Activated T-helper 1 cell treated with anti-CD3 and anti-CD28 coated beads, Interleukin-2, amount 50 U/mL, for 16 hours (primary cell): Measurements from ENCODE around the gene LRR1.
"Not testable (repeated sequence)": the region's sequence is repeated elsewhere in the genome, so short reads cannot be mapped to it uniquely, and the experiment has no call there.

Experiments
- DNase-seq, 2 donors: peaks; one replicate each; pipeline ENCODE4 v3.0.0-alpha.2; 2020; ENCODE audit warnings: low read depth in 1 of 2, low spot score in 1 of 2

The LRR1 gene

DNA sequence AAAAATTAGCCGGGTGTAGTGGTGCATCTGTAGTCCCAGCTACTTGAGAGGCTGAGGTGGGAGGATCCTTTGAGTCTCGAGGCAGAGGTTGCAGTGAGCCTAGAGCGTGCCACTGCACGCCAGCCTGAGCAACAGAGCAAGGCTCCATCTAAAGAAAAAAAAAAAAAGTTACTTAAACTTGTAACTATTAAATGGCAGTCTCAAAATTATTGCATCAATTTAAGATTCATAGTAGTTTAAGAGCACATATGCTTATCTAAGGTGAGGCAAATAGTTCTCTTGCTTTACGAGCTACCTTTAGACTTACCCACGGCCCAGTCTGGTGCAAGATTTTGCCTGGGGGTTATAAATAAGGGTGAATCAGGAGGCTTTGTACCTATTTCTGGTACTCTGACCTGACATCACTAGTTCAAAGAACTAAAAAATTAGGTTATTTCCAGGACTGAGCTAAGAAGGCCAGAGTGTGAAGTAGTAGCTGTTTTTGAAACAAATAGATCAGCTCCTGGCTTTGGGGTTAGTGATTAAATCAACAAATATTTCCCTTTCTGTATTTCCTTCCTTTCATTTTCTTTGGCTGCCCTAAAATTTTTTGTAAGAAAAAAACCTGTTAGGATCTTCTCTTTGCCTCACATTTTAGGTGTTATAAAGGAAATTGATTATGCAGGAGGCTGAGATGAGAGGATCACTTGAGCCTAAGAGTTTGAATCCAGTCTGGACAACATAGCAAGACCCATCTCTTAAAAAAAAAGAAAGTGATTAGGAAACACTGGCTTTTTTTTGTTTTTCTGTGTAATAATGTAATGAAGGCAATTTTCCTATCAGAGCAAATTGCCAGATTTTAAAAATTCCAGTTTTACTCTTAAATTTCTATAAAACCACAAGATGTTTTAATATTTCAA lies 25.4 kb downstream of the LRR1 start:
- no peak for DNase-seq

DNA sequence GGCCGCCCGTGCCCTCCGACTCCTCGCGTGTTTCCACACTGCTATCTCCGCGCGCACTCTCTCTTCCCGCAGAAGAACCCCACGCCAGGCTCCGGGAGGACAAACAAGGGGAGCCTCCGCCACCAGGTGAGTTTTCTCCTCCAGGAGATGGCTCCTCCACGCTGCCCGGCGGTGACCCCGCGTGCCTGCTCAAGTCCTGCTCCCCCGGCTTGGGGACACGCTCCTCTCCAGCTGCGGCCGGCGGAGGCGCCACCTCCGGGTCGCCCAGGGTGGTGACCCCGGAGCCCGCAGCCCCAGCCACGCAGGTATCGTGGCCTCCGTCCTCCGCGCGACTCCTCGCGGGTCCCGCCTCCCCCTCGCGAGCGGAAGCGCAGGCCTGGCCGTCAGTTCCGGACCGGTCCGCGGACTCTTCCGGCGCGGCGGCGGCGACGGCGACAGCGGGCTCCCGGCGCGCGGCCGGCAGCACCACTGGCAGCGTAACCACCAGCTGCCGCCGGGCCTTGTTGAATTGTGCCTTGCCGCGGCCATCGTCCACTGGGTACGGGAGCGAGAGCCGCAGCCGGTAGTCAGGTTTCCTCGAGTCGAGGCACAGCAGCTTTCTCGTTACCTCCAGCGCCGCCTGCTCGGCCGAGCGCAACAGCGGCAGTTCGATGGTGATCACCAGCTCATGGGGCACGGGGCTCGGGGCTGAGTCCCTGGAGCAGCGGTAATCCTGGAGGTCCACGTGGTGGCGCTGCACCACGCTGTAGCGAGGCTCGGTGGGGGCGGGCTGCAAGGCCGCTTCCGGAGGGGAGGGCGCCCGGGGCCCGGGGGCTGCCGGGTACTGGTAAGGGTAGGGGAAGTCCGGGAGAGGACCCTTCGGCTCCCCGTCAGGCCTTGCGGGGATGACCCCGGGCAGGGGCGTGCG lies 35.2 kb downstream of the LRR1 start:
- peak; percentile 84 to 92 for DNase-seq

DNA sequence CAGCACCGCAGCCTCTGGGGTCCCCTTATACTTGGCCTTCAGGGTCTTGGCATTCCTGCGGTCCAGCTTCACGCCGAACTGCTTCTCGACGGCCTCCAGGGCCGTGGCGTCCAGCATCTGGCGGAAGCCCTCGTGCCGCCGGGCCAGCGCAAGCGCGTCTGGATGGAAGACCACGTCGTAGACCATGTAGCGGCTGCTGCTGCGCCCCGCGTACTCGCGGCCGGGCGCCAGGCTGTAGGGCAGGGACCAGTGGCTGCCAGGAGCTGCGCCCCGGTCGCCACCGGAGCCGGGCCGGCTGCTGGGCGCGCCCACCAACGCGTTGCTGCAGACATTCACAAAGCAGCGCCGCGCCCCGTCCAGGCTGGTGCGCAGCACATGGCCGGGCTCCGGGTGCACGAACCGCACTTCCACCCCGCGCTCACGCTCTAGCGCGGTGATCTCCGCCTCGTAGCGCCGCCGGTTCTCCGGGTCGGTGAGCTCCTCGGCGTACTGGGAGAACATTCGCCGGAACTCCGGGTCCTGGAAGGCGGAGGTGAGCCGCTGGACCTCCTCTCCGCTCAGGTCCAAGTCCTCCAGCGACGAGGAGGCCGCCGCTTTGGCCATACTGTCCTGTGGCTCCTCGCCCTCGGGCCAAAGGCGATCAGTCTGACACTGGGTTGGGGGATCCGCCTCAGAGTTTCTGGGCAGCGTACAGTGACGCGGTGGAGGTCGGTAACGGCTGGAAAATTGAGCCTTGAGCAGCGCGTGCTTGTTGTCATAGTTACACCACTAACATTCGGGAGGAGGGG lies 36.0 kb downstream of the LRR1 start, which contains the start of gene DNAAF2:
Gene DNAAF2, minus strand, starts transcription at position 698 of the 788 bp plus-strand sequence. Its CDS starts 95 bp downstream, at position 603.
- peak; percentile 40 to 45 for DNase-seq

DNA sequence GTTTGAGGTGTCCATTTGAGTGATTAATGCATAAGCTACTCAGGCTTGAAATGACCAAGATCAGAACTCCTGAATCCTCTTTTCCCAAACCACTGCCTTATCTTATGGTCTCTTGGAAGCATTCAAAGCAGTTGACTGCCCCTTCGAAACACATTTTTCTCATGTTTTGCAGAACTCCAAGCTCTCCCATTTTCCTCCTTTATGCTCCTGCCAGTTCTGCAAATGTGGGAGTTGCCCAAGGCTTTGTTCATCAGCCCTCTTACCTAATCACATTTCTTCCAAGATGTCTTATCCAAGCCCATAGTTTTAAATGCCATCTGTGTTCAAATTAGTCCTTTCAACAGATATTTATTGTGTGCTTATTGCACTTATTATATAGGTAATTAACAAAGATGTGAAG lies 38.1 kb downstream of the LRR1 start:
- DNase-seq, result no peak

DNA sequence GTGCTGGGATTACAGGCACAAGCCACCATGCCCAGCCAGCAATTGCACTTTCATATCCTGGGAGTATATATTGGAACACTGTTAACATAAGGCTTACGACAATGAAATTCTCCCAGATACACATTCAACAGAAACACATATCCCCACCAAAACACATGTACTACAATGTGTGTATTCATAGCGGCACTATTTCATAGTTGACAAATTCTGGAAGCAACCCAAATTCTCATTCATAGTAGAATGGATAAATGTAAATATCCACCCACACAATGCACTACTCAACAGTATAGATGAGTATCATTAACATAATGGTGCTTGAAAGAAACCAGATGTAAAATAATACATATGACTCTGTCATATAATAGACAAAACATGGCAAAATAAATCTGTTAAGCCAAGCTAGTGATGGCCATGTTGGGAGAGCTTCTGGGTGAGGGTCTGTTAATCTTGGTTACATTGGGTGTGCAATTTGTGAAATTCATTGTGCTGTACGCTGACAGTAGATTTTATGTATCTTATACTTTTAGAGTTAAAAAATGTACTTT lies 38.9 kb downstream of the LRR1 start:
- no peak for DNase-seq

DNA sequence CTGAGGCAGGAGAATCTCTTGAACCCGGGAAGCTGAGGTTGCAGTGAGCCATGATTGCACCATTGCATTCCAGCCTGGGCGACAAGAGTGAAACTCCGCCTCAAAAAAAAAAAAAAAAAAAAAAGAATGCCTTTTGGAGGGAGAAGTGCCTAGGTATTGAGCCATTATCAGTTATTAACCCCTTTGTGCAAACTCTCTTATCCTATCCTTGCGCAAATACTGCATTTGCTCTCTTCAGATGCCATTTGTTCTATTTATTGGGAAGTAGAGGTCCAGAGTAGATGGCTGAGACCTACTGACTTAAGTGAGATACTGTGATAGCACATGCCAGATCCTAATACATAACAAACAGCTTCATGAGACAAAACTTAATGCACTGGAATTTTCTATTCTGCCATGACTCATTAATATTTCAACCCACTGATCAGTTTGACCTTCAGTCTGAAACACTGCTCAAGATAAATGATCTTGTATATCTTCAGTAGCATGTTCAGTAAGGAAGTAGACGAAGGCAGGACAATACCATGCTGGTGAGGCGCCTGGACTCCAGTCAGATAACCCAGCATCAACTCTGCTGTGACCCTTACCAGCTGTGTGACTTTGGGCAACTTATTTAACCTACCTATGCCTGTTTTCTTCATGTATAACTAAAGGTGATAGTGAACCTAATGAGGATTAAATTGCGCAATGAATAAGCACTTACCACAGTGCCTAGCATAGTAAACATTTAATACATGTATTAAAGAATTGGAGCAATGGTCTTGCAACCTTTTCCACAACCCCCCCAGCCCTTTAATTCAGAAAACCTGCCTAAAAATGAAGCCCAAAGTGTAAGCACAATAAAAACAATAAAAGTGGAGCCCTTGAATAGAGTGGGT lies 42.0 kb downstream of the LRR1 start:
- no peak for DNase-seq

DNA sequence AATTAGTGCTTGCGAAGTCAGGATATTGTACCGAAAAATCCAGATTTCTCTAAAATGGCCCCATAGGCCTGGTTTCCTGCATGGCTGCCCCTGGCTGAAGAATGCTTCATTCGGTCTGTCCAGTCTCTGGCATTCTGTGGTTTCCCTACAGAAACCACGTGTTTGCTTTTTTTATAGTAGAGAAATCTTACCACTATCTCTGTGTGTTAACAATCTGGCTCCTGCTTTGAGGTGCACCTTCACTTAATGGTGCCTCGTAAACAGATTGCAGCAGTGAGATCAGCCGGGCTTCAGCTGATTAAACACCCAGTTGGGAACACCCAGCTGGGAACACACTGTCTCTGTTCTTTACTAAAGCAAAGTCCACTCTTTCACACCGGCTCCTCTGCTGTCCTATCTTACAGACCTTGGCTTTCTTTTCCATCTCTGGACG lies 43.0 kb downstream of the LRR1 start:
- DNase-seq, result no peak

DNA sequence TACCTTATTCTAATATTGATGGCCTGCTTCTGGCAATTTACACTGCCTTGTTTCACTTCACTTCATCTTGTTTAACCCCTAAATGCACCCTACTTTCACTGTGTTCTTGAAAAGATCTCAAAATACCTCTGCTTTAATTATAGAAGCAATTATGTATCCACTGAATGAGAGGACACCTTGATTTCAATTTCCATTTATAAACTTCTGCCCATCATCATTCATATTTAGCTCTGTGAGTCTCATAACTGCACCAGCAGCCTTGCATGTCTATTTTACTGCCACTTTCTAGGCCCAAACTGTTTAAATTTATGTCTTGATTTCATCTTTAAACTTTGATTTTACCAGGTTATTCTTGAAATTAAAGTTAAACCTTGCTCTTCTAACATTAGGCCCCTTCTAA lies 43.4 kb downstream of the LRR1 start:
- DNase-seq, result no peak

DNA sequence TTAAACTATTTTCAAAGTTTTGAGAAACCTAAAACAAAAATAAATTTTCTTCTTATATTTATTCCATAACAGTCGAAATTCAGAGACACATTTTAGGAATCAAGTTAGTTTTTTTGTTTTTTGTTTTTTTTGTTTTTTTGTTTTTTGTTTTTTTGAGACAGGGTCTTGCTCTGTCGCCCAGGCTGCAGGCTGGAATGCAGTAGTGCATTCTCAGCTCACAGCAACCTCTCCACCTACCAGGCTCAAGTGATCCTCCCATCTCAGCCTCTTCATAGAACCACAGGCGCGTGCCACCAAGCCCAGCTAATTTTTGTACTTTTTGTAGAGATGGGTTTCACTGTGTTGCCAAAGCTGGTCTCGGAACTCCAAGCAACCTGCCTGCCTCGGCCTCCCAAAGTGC lies 54.8 kb downstream of the LRR1 start:
- DNase-seq, result no peak

DNA sequence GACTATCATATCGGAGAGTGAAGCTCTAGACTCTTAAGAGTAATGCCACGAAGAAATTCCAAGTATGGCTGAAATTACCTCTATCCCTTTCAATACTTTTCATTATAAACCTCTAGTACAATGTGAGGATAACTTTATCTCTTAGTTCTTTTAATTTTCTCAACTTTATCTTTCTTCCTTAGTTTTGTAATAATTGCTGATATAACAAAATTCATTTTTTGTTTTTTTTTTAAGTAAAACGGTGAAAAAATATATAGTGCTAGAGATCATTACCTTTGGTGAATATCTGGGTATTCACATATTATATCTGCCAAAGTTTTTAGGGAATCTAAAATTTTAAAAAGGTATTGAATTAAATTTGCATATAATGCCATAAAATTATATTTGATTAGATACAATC lies 55.8 kb downstream of the LRR1 start:
- DNase-seq, result no peak

DNA sequence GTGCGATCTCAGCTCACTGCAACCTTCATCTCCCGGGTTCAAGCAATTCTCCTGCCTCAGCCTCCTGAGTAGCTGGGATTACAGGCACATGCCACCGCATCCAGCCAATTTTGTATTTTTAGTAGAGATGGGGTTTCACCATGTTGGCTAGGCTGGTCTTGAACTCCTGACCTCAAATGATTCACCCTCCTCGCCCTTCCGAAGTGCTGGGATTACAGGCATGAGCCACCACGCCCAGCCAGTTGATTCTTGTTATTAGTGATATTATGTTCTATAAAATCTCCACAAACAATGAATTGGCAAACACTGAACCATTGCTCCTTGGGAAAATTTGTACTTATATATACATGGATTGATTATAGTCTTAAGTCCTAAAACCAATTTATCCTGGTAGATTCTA lies 58.8 kb downstream of the LRR1 start:
- DNase-seq, result not testable (repeated sequence)

DNA sequence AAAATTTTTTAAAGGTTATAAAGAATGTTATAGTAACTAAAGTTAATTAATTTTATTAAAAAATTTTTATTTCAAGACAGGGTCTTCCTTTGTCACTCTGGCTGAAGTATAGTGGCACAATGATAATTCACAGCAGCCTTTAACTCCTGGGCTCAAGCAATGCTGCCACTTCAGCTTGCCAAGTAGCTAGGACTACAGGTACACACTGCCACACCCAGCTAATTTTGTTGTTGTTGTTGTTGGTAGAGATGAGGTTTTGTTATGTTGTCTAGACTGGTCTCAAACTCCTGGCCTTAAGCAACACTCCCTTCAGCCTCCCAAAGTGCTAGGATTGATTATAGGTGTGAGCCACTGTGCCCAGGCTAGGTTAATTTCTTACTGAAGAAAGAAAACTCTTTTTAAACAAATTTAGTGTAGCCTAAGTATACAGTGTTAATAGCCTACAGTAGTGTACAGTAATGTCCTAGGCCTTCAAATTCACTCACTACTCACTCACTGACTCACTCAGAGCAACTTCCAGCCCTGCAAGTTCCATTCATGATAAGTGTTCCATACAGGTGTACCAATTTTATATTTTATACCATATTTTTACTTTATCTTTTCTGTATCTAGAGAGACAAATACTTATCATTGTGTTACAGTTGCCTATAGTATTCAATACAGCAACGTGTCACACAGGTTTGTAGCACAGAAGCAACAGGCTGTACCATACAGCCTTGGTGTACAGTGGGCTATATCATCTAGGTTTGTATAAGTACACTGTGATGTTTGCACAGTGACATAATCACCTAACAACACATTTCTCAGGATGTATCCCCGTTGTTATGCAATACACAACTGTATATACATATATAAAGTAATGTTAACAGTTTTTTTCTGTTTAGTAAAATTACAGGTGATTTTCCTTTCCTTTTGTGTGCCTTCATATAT lies 61.1 kb downstream of the LRR1 start:
- DNase-seq, result no peak
